Skeletal muscle tissue (tissue), 4 donors: ENCODE data around the gene KCP. TPM values are rescaled to one million over a fixed set of nuclear protein-coding genes. Genes with fewer than 3 reads are reported as not detected.

Source experiments
- H3K27ac ChIP-seq: one replicate; pipeline ENCODE4 v1.7.0; 2013; ENCODE audit warnings: mild to moderate bottlenecking, low read depth, low read length, inconsistent platforms
- H3K27me3 ChIP-seq, 3 donors: one replicate each; pipeline ENCODE4 v1.7.0; 2013; ENCODE audit warnings: low read length in 3 of 3; ENCODE audit not compliant: control insufficient read depth in 3 of 3, insufficient read depth in 3 of 3
- H3K36me3 ChIP-seq, 3 donors: one replicate each; pipeline ENCODE4 v1.7.0; 2013; ENCODE audit warnings: low read length in 3 of 3; ENCODE audit not compliant: control insufficient read depth in 3 of 3, insufficient read depth in 3 of 3
- H3K4me1 ChIP-seq, 3 donors: one replicate each; pipeline ENCODE4 v1.7.0; 2013; ENCODE audit warnings: low read length in 3 of 3, mild to moderate bottlenecking in 3 of 3; ENCODE audit not compliant: control insufficient read depth in 3 of 3, insufficient read depth in 3 of 3
- H3K4me3 ChIP-seq, 3 donors: one replicate each; pipeline ENCODE4 v1.7.0; 2013; ENCODE audit warnings: low read length in 3 of 3
- H3K9ac ChIP-seq, 3 donors: one replicate each; pipeline ENCODE4 v1.7.0; 2013; ENCODE audit warnings: low read length in 3 of 3, mild to moderate bottlenecking in 3 of 3, moderate library complexity in 2 of 3, low read depth in 1 of 3
- H3K9me3 ChIP-seq, 3 donors: one replicate each; pipeline ENCODE4 v1.7.0; 2013; ENCODE audit warnings: low read length in 3 of 3; ENCODE audit not compliant: control insufficient read depth in 3 of 3
- total RNA-seq: library from RNA; depleted of rRNA; stranded (reverse); fragments of >200 nt; gene quantifications from one replicate; pipeline ENCODE4 v1.2.3, GENCODE V29; 2014
- donor health status: Osteomylitis.

Gene KCP
- total RNA-seq, 1 donor from 2014 or later, result under 0.01 TPM

- peak overlapping the region in 2 of 3 donors; percentile 19 to 68 for H3K9ac ChIP-seq
- H3K27ac ChIP-seq, result peak overlapping the region; percentile 79
- peaks cover 47 to 87% (median 66%) of the 10 kb centered on the region in 3 donors for H3K4me1 ChIP-seq
- no peaks in the 10 kb centered on the region for H3K27me3 ChIP-seq
- H3K36me3 ChIP-seq, result peaks cover 35 to 50% (median 49%) of the 10 kb centered on the region in 3 donors
- H3K4me3 ChIP-seq, result no peak overlapping the region
- no peaks in the 10 kb centered on the region for H3K9me3 ChIP-seq
Observed at GRCh38 chr7:128858380-128859231, 51.9 kb downstream of the KCP start.

GRCh38 chr7:128856001-128856718 lies 54.3 kb downstream of the KCP start:
- Histone ChIP-seq H3K4me1 (peaks cover 37 to 86% (median 66%) of the 10 kb centered on the region in 3 donors), H3K36me3 (peaks cover 58 to 75% (median 73%) of the 10 kb centered on the region in 3 donors), H3K27ac (peak overlapping the region; percentile 36)

GRCh38 chr7:128855559-128855958 lies 55.0 kb downstream of the KCP start:
- Histone ChIP-seq H3K9me3 (no peaks in the 10 kb centered on the region), H3K27ac (peak overlapping the region; percentile 33), H3K27me3 (no peaks in the 10 kb centered on the region), H3K4me1 (peaks cover 31 to 84% (median 64%) of the 10 kb centered on the region in 3 donors), H3K36me3 (peaks cover 64 to 81% (median 79%) of the 10 kb centered on the region in 3 donors), H3K4me3 (no peak overlapping the region), H3K9ac (no peak overlapping the region)

More at GRCh38 chr7:128856001-128856718, 54.3 kb downstream of the KCP start:
- Histone ChIP-seq H3K4me3 (no peak overlapping the region), H3K9me3 (no peaks in the 10 kb centered on the region), H3K27me3 (no peaks in the 10 kb centered on the region), H3K9ac (peak overlapping the region in 2 of 3 donors; percentile 23 to 57)

- Histone ChIP-seq H3K9me3 (no peaks in the 10 kb centered on the region), H3K9ac (no peak overlapping the region), H3K4me3 (no peak overlapping the region), H3K36me3 (peaks cover 75 to 92% (median 88%) of the 10 kb centered on the region in 3 donors), H3K27ac (peak overlapping the region; percentile 66), H3K27me3 (no peaks in the 10 kb centered on the region), H3K4me1 (peaks cover 19 to 78% (median 56%) of the 10 kb centered on the region in 3 donors)
Observed at GRCh38 chr7:128854396-128854795, 56.1 kb downstream of the KCP start.

GRCh38 chr7:128853799-128854198 lies 56.7 kb downstream of the KCP start:
- Histone ChIP-seq H3K9me3 (no peaks in the 10 kb centered on the region), H3K4me3 (no peak overlapping the region), H3K36me3 (peaks cover 80 to 97% (median 90%) of the 10 kb centered on the region in 3 donors), H3K27me3 (no peaks in the 10 kb centered on the region), H3K9ac (peak overlapping the region in 1 of 3 donors; percentile 40), H3K27ac (peak overlapping the region; percentile 66), H3K4me1 (peaks cover 13 to 73% (median 52%) of the 10 kb centered on the region in 3 donors)

- Histone ChIP-seq H3K27ac (peak overlapping the region; percentile 66), H3K36me3 (peaks cover 90 to 99% (median 94%) of the 10 kb centered on the region in 3 donors)
Observed at GRCh38 chr7:128852537-128853254, 57.8 kb downstream of the KCP start.

GRCh38 chr7:128849804-128850490 lies 60.6 kb downstream of the KCP start:
- peaks cover 95 to 99% (median 95%) of the 10 kb centered on the region in 3 donors for H3K36me3 ChIP-seq
- no peak overlapping the region for H3K4me3 ChIP-seq
- no peaks in the 10 kb centered on the region for H3K27me3 ChIP-seq
- H3K9me3 ChIP-seq, result no peaks in the 10 kb centered on the region
- H3K27ac ChIP-seq, result peak overlapping the region; percentile 50
- peak overlapping the region in 2 of 3 donors; percentile 50 to 57 for H3K9ac ChIP-seq
- peaks cover 0 to 51% (median 34%) of the 10 kb centered on the region in 3 donors for H3K4me1 ChIP-seq

More at GRCh38 chr7:128852537-128853254, 57.8 kb downstream of the KCP start:
- Histone ChIP-seq H3K9me3 (no peaks in the 10 kb centered on the region), H3K9ac (peak overlapping the region in 1 of 3 donors; percentile 40), H3K4me3 (no peak overlapping the region), H3K27me3 (no peaks in the 10 kb centered on the region), H3K4me1 (peaks cover 8 to 67% (median 50%) of the 10 kb centered on the region in 3 donors)

GRCh38 chr7:128849156-128849515 lies 61.4 kb downstream of the KCP start:
- H3K36me3 ChIP-seq, result peaks cover 95 to 99% (median 95%) of the 10 kb centered on the region in 3 donors
- H3K27me3 ChIP-seq, result no peaks in the 10 kb centered on the region
- peak overlapping the region in 1 of 3 donors; percentile 40 for H3K9ac ChIP-seq
- H3K4me3 ChIP-seq, result no peak overlapping the region
- H3K27ac ChIP-seq, result peak overlapping the region; percentile 50
- H3K4me1 ChIP-seq, result peaks cover 0 to 51% (median 31%) of the 10 kb centered on the region in 3 donors
- H3K9me3 ChIP-seq, result no peaks in the 10 kb centered on the region
